GM21723 (cell line): ENCODE measurements around the gene ANXA2R.
"Not testable (repeated sequence)": the region's sequence is repeated elsewhere in the genome, so short reads cannot be mapped to it uniquely, and the experiment has no call there.

ENCODE experiments used
- ATAC-seq: cut with Tn5 transposase; IDR thresholded peaks from one replicate; pipeline ENCODE4 v1.9.1; 2021; ENCODE audit warnings: mild to moderate bottlenecking, moderate library complexity; ENCODE audit not compliant: unreplicated experiment

ANXA2R gene

GRCh38 chr5:43036409-43036808, 3.7 kb downstream of the ANXA2R start:
- no peak for ATAC-seq

- ATAC-seq = no peak
Measured at GRCh38 chr5:43034591-43034968, 5.5 kb downstream of the ANXA2R start.

GRCh38 chr5:43033841-43034590, 6.1 kb downstream of the ANXA2R start:
- ATAC-seq = no peak

DNA sequence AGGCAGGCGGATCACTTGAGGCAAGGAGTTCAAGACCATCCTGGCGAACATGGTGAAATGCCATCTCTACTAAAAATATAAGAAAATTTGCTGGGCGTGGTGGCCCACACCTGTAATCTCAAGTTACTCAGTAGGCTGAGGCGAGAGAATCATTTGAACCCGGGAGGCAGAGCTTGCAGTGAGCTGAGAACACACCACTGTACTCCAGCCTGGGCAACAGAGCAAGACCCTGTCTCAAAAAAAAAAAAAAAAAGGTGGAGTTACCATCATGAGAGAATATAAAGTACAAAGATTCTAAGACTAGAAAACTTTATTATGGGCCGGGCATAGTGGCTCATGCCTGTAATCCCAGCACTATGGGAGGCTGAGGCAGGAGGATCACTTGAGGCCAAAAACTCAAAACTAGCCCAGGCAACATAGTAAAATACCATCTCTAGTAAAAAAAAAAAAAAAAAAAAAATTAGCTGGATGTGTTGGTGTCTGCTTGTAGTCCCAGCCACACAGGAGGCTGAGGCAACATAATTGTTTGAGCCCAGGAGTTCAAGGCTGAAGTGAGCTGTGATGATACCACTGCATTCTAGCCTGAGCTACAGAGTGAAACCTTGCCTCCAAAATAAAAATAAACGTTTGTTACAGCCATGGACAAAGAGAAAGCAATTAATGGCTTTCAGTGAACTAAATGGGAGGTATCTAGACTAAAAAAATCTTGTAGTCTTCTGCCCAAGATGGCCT, 12.9 kb downstream of the ANXA2R start:
- ATAC-seq = no peak

GRCh38 chr5:43025184-43025950, 14.8 kb downstream of the ANXA2R start:
- not testable (repeated sequence) for ATAC-seq

DNA sequence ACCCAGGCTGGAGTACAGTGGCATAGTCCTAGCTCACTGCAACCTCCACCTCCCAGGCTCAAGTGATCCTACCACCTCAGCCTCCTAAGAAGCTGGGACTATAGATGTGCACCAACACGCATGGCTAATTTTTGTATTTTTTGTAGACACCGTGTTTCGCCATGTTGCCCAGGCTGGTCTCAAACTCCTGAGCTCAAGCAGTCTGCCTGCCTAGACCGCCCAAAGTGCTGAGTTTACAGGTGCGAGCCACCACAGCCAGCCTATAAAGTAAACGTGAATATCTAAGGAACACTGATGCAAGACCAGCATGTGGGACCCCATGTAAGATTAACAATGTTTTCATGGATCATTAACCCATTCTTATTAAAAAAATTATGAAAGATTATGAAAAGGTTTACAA, 15.9 kb downstream of the ANXA2R start:
- ATAC-seq = no peak

GRCh38 chr5:43021151-43021550, 19.0 kb downstream of the ANXA2R start:
- ATAC-seq = no peak

DNA sequence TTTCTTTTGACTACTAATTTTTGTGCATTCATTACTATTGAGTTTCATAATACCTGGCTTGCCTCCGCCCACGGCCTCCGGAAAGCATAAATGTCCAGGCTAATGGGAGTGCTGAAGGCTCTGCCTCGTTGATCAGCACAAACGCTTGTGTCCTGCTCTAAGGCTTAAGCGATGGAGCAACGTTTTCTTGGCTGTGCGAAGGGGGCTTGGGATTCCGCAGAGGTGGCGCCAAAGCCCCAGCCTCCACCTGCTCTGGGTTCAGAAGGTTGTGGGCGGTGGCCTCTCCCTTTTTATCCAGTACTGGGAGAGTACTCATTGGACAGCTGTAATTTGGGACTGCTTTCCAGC, 19.7 kb downstream of the ANXA2R start:
- ATAC-seq = peak; percentile 9

DNA sequence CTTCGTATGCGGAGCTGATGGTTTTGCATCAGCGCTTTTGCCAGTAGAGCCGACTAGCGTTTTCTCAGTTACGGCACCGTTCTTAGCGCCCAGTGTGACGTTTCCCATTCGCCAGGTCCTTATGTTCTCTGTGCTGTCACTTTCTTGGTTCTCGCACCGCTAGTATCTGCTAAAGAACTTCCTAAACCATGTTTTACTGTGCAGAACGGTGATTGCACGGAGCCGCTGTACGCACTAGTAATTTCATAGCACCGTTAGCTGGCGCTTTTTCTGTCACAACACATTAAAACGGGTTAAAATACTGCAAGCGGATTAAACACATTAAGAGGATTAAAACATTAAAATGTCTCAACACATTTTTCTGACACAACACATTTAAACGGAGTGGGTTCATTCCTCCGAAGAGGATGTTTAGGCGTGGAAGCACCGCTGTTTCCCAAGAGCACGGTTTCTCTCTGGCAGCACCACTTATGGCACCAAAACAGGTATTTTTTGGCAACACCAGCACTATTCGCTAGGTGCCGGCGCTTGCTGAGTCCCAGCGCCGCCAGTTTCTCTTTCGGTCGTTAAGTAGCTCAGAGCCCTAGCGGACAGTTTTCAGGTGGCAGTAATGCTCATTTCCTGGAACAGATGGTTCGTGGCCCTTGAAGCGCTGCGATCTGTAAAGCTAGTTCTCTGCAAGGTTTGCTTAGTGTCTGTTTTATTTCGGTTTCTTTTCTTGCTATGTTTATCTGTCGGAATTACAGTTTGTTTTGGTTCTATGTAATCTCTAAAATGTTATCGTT, 20.3 kb downstream of the ANXA2R start:
- peak; percentile 67 for ATAC-seq

DNA sequence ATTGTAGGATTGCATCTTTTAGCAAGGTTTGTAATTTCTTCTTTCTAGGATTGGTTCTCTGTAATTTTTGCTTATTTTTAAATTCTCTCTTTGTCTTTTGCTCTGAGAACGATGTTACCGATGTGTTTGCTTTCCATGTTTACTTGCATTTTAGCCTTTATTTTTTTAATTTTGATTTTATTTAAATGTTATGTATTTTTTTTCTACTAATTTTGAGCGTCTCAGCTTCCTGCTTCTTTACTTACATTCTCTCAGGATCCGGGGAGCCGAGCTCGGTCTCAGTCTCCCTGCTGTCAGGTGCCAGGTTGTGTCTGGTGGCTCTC, 20.9 kb downstream of the ANXA2R start:
- ATAC-seq = no peak

DNA sequence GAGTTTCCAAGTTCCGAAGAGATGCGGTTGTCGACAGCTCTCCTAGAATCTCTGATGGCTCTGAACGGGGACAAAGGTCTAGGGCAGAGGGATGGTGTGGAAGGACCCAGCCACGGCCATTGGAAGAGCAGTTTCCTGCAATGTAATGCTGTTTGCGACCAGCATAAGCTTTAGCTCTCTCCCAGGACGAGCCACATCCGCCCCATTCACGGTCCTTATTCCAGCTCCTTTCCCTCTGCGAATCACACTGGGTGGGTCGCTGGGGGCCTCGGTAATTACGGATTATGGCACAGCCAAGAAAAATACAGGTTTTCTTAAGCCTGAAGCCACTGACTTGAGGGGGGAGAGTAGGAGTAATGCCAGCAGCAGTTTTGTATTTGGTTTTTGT, 22.7 kb downstream of the ANXA2R start:
- ATAC-seq = peak; percentile 24

GRCh38 chr5:43016217-43016779, 23.8 kb downstream of the ANXA2R start:
- no peak for ATAC-seq

GRCh38 chr5:43014522-43014921, 25.6 kb downstream of the ANXA2R start:
- ATAC-seq = no peak

GRCh38 chr5:43010935-43011315, 29.2 kb downstream of the ANXA2R start:
- no peak for ATAC-seq

DNA sequence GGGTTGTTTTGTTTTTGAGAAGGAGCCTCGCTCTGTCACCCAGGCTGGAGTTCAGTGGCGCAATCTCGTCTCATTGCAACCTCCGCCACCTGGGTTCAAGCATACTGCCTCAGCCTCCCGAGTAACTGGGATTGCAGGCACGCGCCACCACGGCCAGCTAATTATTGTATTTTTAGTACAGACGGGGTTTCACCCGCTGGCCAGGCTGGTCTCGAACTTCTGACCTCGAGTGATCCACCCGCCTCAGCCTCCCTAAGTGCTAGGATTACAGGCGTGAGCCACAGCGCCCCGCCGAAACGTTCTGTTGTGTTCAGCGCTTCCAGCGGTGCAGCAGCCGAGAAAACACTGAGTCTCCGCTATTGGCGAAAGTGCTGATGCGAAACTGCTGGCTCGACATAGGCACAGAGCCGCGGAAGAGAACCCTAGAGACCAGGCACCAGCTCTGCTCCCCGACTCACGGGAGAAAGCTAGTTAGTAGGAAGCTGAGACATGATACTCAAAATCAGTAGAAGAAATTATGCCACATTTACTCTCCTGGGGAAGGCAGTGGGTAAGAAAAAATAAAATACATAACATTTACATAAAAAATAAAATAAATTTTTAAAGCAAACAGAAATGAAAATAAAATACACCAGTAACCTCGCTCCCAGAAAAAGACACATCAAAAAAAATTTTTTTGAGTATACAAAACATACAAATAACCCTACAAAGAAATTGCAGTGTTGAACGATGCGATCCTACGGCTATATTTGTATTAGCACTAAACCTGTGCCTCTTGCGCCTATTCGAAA, 31.6 kb downstream of the ANXA2R start:
- peak; percentile 55 for ATAC-seq

DNA sequence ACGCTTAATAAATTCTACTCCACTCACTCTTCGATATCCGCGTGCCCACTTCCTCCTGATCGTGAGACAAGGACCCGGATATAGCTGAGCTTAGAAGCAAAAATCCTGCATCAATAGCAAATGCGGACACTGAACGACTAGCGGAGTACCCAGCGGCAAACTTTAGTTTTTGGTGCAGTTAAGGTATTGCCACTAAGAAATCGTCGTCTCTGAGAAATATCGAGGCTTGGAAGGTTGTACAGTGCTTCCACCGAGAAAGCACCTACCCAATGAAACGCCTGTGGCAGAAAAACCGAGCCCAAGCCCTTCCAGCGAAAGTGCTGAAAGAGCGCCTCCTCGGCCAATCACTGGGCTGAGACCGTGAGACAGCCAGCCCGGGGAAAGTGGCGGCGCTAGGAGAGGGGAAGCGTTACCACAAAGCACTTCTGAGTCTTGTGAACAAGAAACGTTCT, 32.2 kb downstream of the ANXA2R start:
- ATAC-seq = peak; percentile 55

GRCh38 chr5:43007246-43007910, 32.7 kb downstream of the ANXA2R start:
- ATAC-seq = peak; percentile 27

DNA sequence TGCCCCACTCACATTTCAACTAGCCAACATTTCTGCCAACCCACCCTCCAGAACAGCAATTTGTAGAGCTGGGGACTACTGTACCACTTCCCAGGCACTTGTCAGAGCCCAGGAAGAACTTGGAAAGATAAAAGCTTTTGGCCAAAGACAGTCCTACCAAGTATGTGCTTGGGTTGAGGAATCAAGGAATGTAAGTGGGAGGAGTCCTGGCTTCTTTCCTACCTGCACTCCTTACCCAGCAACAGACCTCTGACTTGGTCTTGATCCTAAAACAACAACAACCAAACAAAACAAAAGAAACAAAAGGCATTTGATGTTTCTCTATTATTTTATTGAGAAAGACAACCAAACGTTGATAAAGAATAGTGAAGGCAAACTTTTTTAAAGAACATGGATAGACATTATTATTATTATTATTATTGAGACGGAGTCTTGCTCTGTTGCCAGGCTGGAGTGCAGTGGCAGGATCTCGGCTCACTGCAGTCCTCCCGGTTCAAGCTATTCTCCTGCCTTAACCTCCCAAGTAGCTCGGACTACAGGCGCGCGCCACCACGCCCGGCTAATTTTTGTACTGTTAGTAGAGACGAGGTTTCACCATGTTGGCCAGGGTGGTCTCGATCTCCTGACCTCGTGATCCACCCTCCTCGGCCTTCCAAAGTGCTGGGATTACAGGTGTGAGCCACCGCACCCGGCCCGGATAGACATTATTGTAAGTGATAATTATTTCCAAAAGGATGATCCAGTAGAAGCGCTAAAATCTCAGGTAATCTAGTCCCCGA, 33.5 kb downstream of the ANXA2R start:
- ATAC-seq = no peak

- ATAC-seq = no peak
Measured at GRCh38 chr5:43005031-43005430, 35.1 kb downstream of the ANXA2R start.
